Activated CD4-positive, alpha-beta T cell treated with anti-CD3 and anti-CD28 coated beads, Interleukin-2, amount 50 U/mL, for 48 hours (primary cell): ENCODE measurements around the gene CLMN.
"Not testable (repeated sequence)": the region's sequence is repeated elsewhere in the genome, so short reads cannot be mapped to it uniquely, and the experiment has no call there.

Source experiments
- DNase-seq, 2 experiments: peaks; one replicate each; pipeline ENCODE4 v3.0.0-alpha.2; 2020

CLMN gene

DNA sequence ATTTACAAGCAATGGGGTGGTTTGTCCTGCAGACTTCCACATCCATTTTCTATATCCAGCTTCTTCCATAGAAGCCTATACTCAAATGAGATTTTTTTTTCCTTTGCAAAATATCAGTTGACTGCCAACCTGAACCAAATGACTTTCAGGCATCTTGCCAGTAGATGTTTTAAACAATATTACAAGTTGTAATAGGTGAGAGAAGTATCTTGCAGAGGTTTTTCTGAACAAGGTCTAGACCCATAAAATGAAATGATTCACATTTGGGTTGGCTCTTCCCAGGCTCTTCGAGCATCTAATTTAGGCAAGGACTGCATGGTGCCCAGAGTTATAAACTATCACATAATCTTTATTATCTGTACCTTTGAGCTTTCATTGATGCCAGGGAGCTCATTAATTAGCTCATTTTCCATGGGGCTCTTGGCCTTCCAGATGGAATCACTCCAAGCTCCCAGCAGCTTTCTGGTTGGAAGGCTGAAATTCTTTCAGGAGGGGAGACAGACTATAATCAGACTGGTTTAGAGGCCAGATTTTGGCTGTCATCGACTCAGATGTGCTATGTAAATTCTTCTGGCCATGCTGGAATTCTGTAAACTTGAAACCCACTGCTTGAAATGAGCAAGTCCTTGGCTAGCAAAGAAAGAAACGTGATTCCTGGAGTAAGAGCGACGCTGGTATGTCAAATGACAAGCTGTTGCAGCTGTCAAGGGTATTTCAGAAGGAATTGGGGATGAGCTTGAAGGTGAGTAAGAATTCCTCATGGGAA, 130.2 kb downstream of the CLMN start:
- DNase-seq, result no peak

DNA sequence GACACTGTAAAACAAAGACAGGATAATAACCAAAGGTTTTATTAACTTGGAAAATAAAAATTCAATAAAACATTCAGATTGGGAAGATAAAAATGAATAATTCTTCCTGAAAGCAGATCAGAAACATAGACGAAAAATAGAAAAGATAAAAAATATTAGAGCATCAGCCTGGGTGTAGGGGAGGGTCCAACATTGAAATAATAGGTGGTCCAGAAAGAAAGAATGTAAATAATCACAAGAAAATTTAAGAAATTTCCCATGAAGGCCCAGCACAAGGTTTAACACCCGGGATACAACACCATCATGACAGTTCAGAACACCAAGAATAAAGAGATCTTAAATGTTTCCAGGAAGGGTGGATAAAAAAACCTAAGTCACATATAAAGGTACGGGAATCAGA, 131.3 kb downstream of the CLMN start:
- DNase-seq, result no peak

- no peak for DNase-seq
Observed at GRCh38 chr14:95185767-95186392, 133.8 kb downstream of the CLMN start.

- DNase-seq, result no peak
Observed at GRCh38 chr14:95185033-95185766, 134.5 kb downstream of the CLMN start.

DNA sequence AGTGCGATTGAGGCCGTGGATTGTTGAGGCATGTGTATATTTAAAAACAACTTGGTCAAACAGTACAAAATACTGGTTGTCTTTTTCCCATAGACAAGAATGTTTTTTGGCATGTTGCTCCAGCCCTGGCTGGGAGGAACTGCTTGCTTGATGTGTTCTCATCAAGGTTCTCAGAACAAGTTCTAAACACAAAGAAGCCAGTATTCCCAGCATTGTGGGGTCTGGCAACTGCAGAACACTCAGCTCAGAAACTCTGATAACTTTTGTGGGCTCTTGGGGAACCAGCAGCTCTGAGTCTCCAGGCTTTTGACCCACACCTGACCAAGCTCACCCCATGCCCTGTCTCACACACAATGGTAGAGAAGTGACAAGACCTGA, 135.3 kb downstream of the CLMN start:
- DNase-seq, result no peak

- DNase-seq, result no peak
Observed at GRCh38 chr14:95183532-95184412, 135.9 kb downstream of the CLMN start.

DNA sequence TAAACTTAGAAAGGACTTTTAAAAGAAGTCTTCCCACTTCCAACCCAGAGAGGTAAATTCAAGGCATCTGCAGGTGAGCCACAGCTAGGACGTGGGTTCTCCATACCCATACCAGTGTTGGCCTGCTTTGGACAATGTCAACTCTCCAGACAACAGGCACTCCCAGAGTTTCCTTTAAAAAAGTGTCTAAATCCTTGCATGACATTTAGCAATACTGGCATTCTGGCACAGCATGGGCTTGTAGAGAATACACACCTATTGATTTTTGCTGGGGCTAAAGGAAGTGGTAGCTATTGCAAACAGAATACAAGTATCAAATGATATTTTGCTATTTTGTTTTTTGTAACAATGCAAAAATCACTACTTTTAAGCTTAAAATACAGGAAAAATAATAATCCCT, 136.6 kb downstream of the CLMN start:
- no peak for DNase-seq

GRCh38 chr14:95182379-95182778, 137.3 kb downstream of the CLMN start:
- DNase-seq, result no peak

DNA sequence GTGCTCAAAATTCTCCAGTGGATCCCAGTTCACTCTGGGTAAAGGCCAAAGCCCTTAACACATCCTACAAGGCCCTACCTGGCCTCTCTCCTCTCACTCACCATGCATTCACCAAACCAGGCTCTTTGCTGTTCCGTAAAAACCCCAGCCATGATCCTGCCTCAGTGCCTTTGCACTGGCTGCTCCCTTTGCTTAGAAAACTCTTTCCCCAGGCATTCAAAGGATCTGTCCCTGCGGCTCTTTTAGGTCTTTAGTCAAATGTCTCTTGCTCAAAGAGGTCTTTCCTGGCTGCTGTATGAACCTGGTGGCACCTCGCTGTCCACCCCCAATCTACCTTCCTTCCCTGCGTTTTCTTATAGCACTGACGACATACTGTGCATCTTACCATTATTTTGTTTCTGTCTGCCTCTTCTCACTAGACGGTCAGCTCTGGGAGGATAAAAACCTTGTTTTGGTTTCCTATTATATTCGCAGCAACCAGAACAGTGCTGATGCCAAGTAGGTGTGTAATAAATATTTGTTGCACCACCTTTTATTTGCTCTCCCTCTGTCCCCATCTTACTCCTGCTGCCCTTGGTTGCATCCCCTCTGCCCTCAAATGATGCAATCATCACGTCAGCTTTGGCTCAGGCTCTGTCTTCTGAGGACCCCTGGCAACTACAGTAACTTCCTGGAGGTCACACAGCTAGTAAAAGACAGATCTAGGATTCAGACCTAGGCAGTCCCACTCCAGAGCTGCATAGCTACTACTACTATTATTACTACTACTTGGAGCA, 138.6 kb downstream of the CLMN start:
- no peak for DNase-seq

- DNase-seq, result not testable (repeated sequence)
Observed at GRCh38 chr14:95175670-95176069, 144.0 kb downstream of the CLMN start.

GRCh38 chr14:95174184-95174792, 145.4 kb downstream of the CLMN start:
- no peak for DNase-seq

GRCh38 chr14:95173518-95173917, 146.2 kb downstream of the CLMN start:
- DNase-seq, result no peak

GRCh38 chr14:95167177-95167576, 152.5 kb downstream of the CLMN start:
- no peak for DNase-seq

DNA sequence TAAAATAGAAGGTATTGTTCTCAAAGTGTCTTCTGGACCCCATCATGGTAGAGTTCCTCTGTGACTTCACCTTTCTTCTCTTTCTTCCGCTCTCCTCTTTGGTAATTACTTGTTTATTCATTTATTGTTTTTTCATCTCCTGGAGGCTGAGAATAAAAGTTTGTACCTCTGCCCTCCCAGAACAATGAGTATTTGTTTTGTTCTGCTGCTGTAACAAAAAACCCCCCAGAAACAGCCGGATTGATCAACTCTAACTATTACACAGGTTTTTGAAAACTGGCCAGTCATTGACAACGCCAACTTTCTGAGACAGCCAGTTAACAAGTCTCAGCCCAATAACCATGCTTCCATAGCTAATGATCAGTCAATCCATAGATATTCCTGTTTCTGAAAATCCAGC, 154.2 kb downstream of the CLMN start:
- DNase-seq, result no peak

- DNase-seq, result no peak
Observed at GRCh38 chr14:95164506-95164905, 155.2 kb downstream of the CLMN start.

GRCh38 chr14:95163666-95164065, 156.0 kb downstream of the CLMN start:
- DNase-seq, result no peak

GRCh38 chr14:95163132-95163531, 156.6 kb downstream of the CLMN start:
- no peak for DNase-seq

DNA sequence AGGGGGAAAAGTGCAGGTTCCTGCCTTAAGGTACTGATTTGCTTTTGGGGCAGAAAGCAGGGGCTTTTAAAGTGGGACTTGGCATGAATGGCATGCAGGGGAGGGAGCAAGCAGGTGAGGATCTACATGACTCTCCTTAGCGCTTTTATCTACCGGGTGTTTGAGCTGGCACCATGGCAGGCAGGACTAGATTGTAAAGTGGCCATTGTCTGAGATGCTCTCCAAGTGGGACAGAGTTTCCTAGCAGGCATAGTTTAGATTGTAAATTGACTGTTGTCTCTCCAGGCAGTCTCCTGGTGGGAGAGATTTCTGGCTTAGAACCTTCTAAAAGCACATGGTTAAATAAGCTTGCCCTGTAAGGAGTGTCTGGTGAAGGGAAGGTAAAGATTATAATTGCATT, 157.1 kb downstream of the CLMN start:
- no peak for DNase-seq

GRCh38 chr14:95157327-95158189, 162.2 kb downstream of the CLMN start, which contains the start of gene DICER1:
DICER1 (minus strand) TSS chr14:95157529; CDS start chr14:95133458, 24,071 bp downstream.
- DNase-seq, result peak; percentile 96 to 97

DNA sequence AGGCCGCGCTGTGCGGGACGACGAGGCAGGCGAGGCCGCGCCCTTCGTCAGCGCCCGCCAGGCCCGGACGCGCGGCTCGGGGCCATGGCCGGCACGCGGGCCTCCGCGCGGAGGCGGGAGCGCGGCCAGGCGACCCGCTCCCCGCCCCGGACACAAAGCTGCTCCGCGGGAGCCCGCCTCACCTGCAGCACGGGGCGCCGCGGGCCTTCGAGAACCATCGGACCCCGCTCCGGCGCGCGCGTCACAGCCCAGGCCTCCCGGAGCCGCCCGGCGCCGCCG, 162.7 kb downstream of the CLMN start:
- no peak for DNase-seq
